ENCODE data around the gene DENND1B. TPM values are rescaled to one million over a fixed set of nuclear protein-coding genes. Genes with fewer than 3 reads are reported as not detected.
A peak's percentile ranks its signal among the peaks of the same experiment; 100 is the strongest.

The DENND1B gene
- polyA plus RNA-seq, 2 of the 4 experiments (the other 2 are of a cell fraction): 2.9 to 10.5 TPM

GRCh38 chr1:197614916-197615692 lies 160.2 kb downstream of the DENND1B start:
- DNase-seq (ENCODE audit: low read depth in 1 of 2, low spot score in 1 of 2) (peak in 1 of 2 experiments; percentile 59), FAIRE-seq (no peak), ATAC-seq (peak; percentile 95 to 96)
- Histone ChIP-seq H3K27ac (no peak overlapping the region), H3K4me3 (no peak overlapping the region), H3K4me1 (peaks cover 4% of the 10 kb centered on the region; the same call in 1 of the 3 replicates), H3K4me2 (no peak overlapping the region), H3K9me3 (no peaks in the 10 kb centered on the region)
- 15% methylated on average over 3 of the region's 3 CpGs for WGBS (ENCODE audit: missing lambda C conversion rate)
- ChIA-PET CTCF (interaction anchor here (0.6 to 2.8 kb wide), 23 partner anchors 11 to 852 kb away, joined by 3 to 23 read pairs (median 4); partner anchors contain the start of gene LHX9), POLR2A (no interaction called here)
- TF ChIP-seq POLR2A (IDR thresholded peaks at IDR 0.05; ENCODE audit: low read length) (no peak), BCL3 (IDR thresholded peaks at IDR 0.05) (no peak), SMC3 (IDR thresholded peaks at IDR 0.05) (peak; percentile 82), RAD21 (conservative IDR thresholded peaks at IDR 0.05 in 1 of 2, IDR thresholded peaks at IDR 0.05 in 1 of 2) (peak; percentile 75 to 79)
- TF ChIP-seq, protein P1, sequence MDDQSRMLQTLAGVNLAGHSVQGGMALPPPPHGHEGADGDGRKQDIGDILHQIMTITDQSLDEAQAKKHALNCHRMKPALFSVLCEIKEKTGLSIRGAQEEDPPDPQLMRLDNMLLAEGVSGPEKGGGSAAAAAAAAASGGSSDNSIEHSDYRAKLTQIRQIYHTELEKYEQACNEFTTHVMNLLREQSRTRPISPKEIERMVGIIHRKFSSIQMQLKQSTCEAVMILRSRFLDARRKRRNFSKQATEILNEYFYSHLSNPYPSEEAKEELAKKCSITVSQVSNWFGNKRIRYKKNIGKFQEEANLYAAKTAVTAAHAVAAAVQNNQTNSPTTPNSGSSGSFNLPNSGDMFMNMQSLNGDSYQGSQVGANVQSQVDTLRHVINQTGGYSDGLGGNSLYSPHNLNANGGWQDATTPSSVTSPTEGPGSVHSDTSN (IDR thresholded peaks at IDR 0.05): no peak
- TF ChIP-seq, protein P2, sequence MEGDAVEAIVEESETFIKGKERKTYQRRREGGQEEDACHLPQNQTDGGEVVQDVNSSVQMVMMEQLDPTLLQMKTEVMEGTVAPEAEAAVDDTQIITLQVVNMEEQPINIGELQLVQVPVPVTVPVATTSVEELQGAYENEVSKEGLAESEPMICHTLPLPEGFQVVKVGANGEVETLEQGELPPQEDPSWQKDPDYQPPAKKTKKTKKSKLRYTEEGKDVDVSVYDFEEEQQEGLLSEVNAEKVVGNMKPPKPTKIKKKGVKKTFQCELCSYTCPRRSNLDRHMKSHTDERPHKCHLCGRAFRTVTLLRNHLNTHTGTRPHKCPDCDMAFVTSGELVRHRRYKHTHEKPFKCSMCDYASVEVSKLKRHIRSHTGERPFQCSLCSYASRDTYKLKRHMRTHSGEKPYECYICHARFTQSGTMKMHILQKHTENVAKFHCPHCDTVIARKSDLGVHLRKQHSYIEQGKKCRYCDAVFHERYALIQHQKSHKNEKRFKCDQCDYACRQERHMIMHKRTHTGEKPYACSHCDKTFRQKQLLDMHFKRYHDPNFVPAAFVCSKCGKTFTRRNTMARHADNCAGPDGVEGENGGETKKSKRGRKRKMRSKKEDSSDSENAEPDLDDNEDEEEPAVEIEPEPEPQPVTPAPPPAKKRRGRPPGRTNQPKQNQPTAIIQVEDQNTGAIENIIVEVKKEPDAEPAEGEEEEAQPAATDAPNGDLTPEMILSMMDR (IDR thresholded peaks at IDR 0.05): peak; percentile 75

DNA sequence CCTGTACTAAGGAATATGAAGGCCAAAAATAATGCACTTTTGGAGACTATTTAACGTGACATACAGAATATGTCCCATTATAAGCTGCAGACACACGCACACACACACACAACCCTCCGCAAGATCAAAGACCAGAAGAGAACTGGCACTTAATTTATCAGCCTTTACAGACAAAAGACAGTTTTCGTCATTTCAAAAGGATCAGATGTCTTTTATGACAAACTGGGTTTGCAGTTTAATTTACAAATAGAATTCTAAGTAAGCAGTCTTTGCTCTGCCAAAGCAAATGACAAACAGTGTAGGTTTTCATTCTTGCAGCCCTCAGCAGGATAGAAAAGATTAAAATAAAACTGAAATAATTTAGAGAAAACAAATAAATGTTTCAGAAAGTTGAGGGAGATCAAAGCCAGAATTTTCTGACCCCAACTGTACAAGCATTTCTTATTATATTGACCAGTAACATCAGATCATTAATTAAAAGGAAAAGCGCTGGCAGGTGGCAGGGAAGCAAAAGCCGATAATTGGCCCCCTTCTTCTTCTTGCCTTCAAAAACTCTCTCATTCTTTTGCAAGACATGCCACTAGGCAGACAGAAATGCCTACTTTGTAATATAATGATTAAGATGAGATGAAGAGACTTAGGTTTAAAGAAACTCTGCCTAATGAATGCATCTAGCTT lies 169.0 kb downstream of the DENND1B start:
- H3K4me2 ChIP-seq: no peak overlapping the region
- H3K27ac ChIP-seq: no peak overlapping the region
- H3K4me1 ChIP-seq: no peaks in the 10 kb centered on the region
- DNase-seq (ENCODE audit: low read depth in 1 of 2, low spot score in 1 of 2) (no peak), ATAC-seq (no peak), FAIRE-seq (no peak)
- 93% methylated on average over 6 of the region's 6 CpGs for WGBS (ENCODE audit: missing lambda C conversion rate)
- no peaks in the 10 kb centered on the region for H3K9me3 ChIP-seq
- TF ChIP-seq RAD21 (conservative IDR thresholded peaks at IDR 0.05 in 1 of 2, IDR thresholded peaks at IDR 0.05 in 1 of 2): no peak
- no peak for TF ChIP-seq HOXB5 (CRISPR knock-in tag; IDR thresholded peaks at IDR 0.05)
- no peak for TF ChIP-seq CBX2 (IDR thresholded peaks at IDR 0.05; ENCODE audit: borderline replicate concordance, low read depth)
- no peak for TF ChIP-seq RARB (CRISPR knock-in tag; IDR thresholded peaks at IDR 0.05)
- TF ChIP-seq CBX8 (IDR thresholded peaks at IDR 0.05): no peak
- ChIA-PET CTCF (no interaction called here), POLR2A (no interaction called here)
- H3K4me3 ChIP-seq: no peak overlapping the region

DNA sequence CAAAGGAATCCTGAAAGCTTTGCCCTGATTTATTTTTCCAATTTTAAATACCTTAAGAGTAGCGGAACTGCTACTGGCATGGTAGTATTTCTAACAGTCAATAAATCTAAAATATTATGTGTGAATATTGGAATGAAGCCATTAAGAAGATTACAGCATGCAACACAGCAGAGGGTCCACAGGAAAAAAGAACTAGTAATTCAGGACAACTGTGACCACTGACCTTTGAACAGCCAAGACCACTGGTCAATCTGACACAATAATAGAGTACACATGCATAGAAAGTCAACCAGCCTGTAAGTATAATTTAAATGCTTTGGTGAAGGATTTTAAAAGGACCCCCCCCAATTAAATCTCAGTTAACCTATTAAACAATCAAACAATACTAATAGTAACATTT lies 171.0 kb downstream of the DENND1B start:
- Histone ChIP-seq H3K4me2 (no peak overlapping the region), H3K9me3 (no peaks in the 10 kb centered on the region), H3K27ac (no peak overlapping the region), H3K4me3 (no peak overlapping the region), H3K4me1 (no peaks in the 10 kb centered on the region)
- POLR2A ChIA-PET: no interaction called here
- FAIRE-seq: no peak
- CTCF ChIA-PET: interaction anchor here (0.9 kb wide), 1 partner anchor 11 kb away, joined by 4 read pairs; no protein-coding TSS in a partner anchor
- TF ChIP-seq SMC3 (IDR thresholded peaks at IDR 0.05) (no peak), NFE2L2 (conservative IDR thresholded peaks at IDR 0.05; ENCODE audit: low read length) (no peak), ZC3H11A (IDR thresholded peaks at IDR 0.05) (no peak)
- DNase-seq (ENCODE audit: low read depth in 1 of 2, low spot score in 1 of 2): no peak
- WGBS (ENCODE audit: missing lambda C conversion rate): 96% methylated on average over 1 of the region's 1 CpG
- no peak for ATAC-seq

- ChIA-PET CTCF (interaction anchor here (1.2 to 2.0 kb wide), 2 partner anchors 14 to 269 kb away, joined by 3 to 6 read pairs; no protein-coding TSS in a partner anchor), POLR2A (no interaction called here)
- WGBS (ENCODE audit: missing lambda C conversion rate): 72% methylated on average over 3 of the region's 3 CpGs
- H3K27ac ChIP-seq: no peak overlapping the region
- H3K4me3 ChIP-seq: no peak overlapping the region
- DNase-seq (ENCODE audit: low read depth in 1 of 2, low spot score in 1 of 2) (no peak), FAIRE-seq (no peak), ATAC-seq (no peak)
- TF ChIP-seq ESRRA (IDR thresholded peaks at IDR 0.05; ENCODE audit: borderline replicate concordance, low read length): no peak
- no peak for TF ChIP-seq TFCP2L1 (CRISPR knock-in tag; IDR thresholded peaks at IDR 0.05)
- TF ChIP-seq CEBPB (IDR thresholded peaks at IDR 0.05): no peak
- TF ChIP-seq RARB (CRISPR knock-in tag; IDR thresholded peaks at IDR 0.05): no peak
- TF ChIP-seq JUNB (IDR thresholded peaks at IDR 0.05): no peak
- no peaks in the 10 kb centered on the region for H3K4me1 ChIP-seq
- H3K9me3 ChIP-seq: no peaks in the 10 kb centered on the region
- H3K4me2 ChIP-seq: no peak overlapping the region
Observed at GRCh38 chr1:197600751-197601150, 174.5 kb downstream of the DENND1B start.

All from A549 (cell line).